HEK293 (cell line): ENCODE data around the gene WLS.

Source experiments
- CTCF ChIA-PET: fragments of 350-600 bp; formaldehyde crosslinking; extraction: SDS; loops from one replicate; lab custom pipeline; 2021; ENCODE audit warnings: antibody characterized with exemption; lab: Yijun Ruan, JAX
- POLR2A ChIA-PET: fragments of 300-600 bp; formaldehyde crosslinking; extraction: SDS; loops from one replicate; lab custom pipeline; 2020; ENCODE audit warnings: antibody characterized with exemption, inconsistent platforms; lab: Yijun Ruan, JAX
- H3K27ac ChIP-seq: fragments of 200-500 bp; sonication (Bioruptor generic); 2 replicates; pipeline ENCODE4 v1.5.1; 2014; ENCODE audit warnings: low read depth, low read length, control low read depth, inconsistent platforms; ENCODE audit errors: extremely low read depth
- H3K36me3 ChIP-seq, 2 experiments: fragments of 200-500 bp in 1 of 2; sonication (Bioruptor generic) in 1 of 2; 1 replicate in 1 of 2; 2 replicates in 1 of 2; pipeline ENCODE4 v1.5.1; 2014 to 2017; ENCODE audit warnings: inconsistent platforms in 2 of 2, low read length in 2 of 2; ENCODE audit not compliant: control insufficient read depth in 2 of 2, insufficient read depth in 1 of 2
- H3K4me1 ChIP-seq: fragments of 200-500 bp; sonication (Bioruptor generic); 2 replicates; pipeline ENCODE4 v1.5.1; 2014; ENCODE audit warnings: mild to moderate bottlenecking, low read length, inconsistent platforms; ENCODE audit not compliant: control insufficient read depth, insufficient read depth
- H3K4me3 ChIP-seq: 2 replicates; pipeline ENCODE4 v1.5.1; 2011; ENCODE audit warnings: low read depth, mild to moderate bottlenecking, control low read depth, low read length, moderate library complexity
- H3K9me3 ChIP-seq: fragments of 200-500 bp; sonication (Bioruptor generic); 2 replicates; pipeline ENCODE4 v1.5.1; 2014; ENCODE audit warnings: low read depth, low read length, inconsistent platforms; ENCODE audit not compliant: control insufficient read depth, insufficient read depth
- CTCF ChIP-seq: fragments of 450-650 bp; formaldehyde crosslinking; IDR thresholded peaks from 2 replicates; pipeline ENCODE4 v1.5.1; 2016; ENCODE audit warnings: missing biosample characterization, missing genetic modification characterization
- GLI4 ChIP-seq: fragments of 450-650 bp; formaldehyde crosslinking; IDR thresholded peaks from 2 replicates; pipeline ENCODE4 v1.5.1; 2016; ENCODE audit warnings: missing biosample characterization, missing genetic modification characterization
- IKZF3 ChIP-seq: fragments of 450-650 bp; IDR thresholded peaks from 2 replicates; pipeline ENCODE4 v1.5.0; 2018; ENCODE audit warnings: missing biosample characterization, mild to moderate bottlenecking, missing genetic modification characterization, moderate library complexity
- PRDM4 ChIP-seq: fragments of 450-650 bp; formaldehyde crosslinking; IDR thresholded peaks from 2 replicates; pipeline ENCODE4 v1.5.1; 2017; ENCODE audit warnings: missing biosample characterization, missing genetic modification characterization
- TCF7L2 ChIP-seq: IDR thresholded peaks from 2 replicates; pipeline ENCODE4 v1.6.1; 2011; ENCODE audit warnings: low read depth, mild to moderate bottlenecking, inconsistent platforms, low read length, moderate library complexity, borderline replicate concordance
- ZBTB1 ChIP-seq: fragments of 450-650 bp; formaldehyde crosslinking; IDR thresholded peaks from 2 replicates; pipeline ENCODE4 v1.5.1; 2016; ENCODE audit warnings: missing biosample characterization, missing genetic modification characterization
- ZNF157 ChIP-seq: fragments of 450-650 bp; formaldehyde crosslinking; IDR thresholded peaks from 2 replicates; pipeline ENCODE4 v1.5.1; 2016; ENCODE audit warnings: missing biosample characterization, missing genetic modification characterization
- ZNF18 ChIP-seq: fragments of 450-650 bp; formaldehyde crosslinking; IDR thresholded peaks from 2 replicates; pipeline ENCODE4 v1.5.1; 2016; ENCODE audit warnings: missing biosample characterization, missing genetic modification characterization
- ZNF26 ChIP-seq: fragments of 450-650 bp; formaldehyde crosslinking; IDR thresholded peaks from 2 replicates; pipeline ENCODE4 v1.5.1; 2016; ENCODE audit warnings: missing biosample characterization, missing genetic modification characterization
- ZNF362 ChIP-seq: fragments of 450-650 bp; formaldehyde crosslinking; IDR thresholded peaks from 2 replicates; pipeline ENCODE4 v1.5.1; 2016; ENCODE audit warnings: missing biosample characterization, missing genetic modification characterization
- ZNF555 ChIP-seq: fragments of 450-650 bp; formaldehyde crosslinking; conservative IDR thresholded peaks from 2 replicates; pipeline ENCODE4 v1.5.1; 2017; ENCODE audit warnings: missing biosample characterization, mild to moderate bottlenecking, missing genetic modification characterization, inconsistent platforms
- ZNF600 ChIP-seq: fragments of 450-650 bp; formaldehyde crosslinking; IDR thresholded peaks from 2 replicates; pipeline ENCODE4 v1.5.1; 2016; ENCODE audit warnings: missing biosample characterization, missing genetic modification characterization
- ZNF626 ChIP-seq: fragments of 450-650 bp; sonication (Bioruptor Pico); formaldehyde crosslinking; IDR thresholded peaks from 2 replicates; pipeline ENCODE4 v1.5.1; 2018; ENCODE audit warnings: missing biosample characterization, missing genetic modification characterization, inconsistent platforms
- ZNF629 ChIP-seq: fragments of 450-650 bp; formaldehyde crosslinking; IDR thresholded peaks from 2 replicates; pipeline ENCODE4 v1.5.1; 2017; ENCODE audit warnings: missing biosample characterization, missing genetic modification characterization
- ZNF658 ChIP-seq: fragments of 450-650 bp; formaldehyde crosslinking; IDR thresholded peaks from 2 replicates; pipeline ENCODE4; 2016; ENCODE audit warnings: missing biosample characterization, missing genetic modification characterization
- ZNF670 ChIP-seq: fragments of 450-650 bp; formaldehyde crosslinking; IDR thresholded peaks from 2 replicates; pipeline ENCODE4 v1.5.1; 2016; ENCODE audit warnings: missing biosample characterization, missing genetic modification characterization, low read depth
- ZNF701 ChIP-seq: fragments of 450-650 bp; formaldehyde crosslinking; IDR thresholded peaks from 2 replicates; pipeline ENCODE4 v1.5.1; 2016; ENCODE audit warnings: missing biosample characterization, missing genetic modification characterization

WLS gene

GRCh38 chr1:68128820-68129219 lies 103.5 kb downstream of the WLS start:
- peaks cover 3 to 74% of the 10 kb centered on the region in 2 experiments for H3K36me3 ChIP-seq
- CTCF ChIA-PET, result interaction anchor here (1.0 to 2.3 kb wide), 4 partner anchors 8 to 214 kb away, joined by 3 to 12 read pairs (median 4); no protein-coding TSS in a partner anchor

GRCh38 chr1:68128157-68128556 lies 104.2 kb downstream of the WLS start:
- CTCF ChIA-PET, result interaction anchor here (1.0 to 1.6 kb wide), 3 partner anchors 11 to 215 kb away, joined by 3 to 4 read pairs (median 3); no protein-coding TSS in a partner anchor
- H3K4me3 ChIP-seq, result no peak overlapping the region
- no peak for TF ChIP-seq ZNF26
- peak; percentile 44; the same call in 1 of the 2 replicates for TF ChIP-seq ZNF600 (tag by site-specific recombination)
- TF ChIP-seq TCF7L2, result peak; percentile 81
- no peak for TF ChIP-seq GLI4 (tag by site-specific recombination)
- no peak overlapping the region for H3K27ac ChIP-seq
- peaks cover 0 to 72% of the 10 kb centered on the region in 2 experiments; a peak in 2 of 3 replicates for H3K36me3 ChIP-seq
- no peaks in the 10 kb centered on the region for H3K4me1 ChIP-seq
- no peaks in the 10 kb centered on the region for H3K9me3 ChIP-seq
- POLR2A ChIA-PET, result interaction anchor here (1.2 kb wide), 1 partner anchor 102 kb away, joined by 4 read pairs; no protein-coding TSS in a partner anchor

More at GRCh38 chr1:68128820-68129219, 103.5 kb downstream of the WLS start:
- H3K4me1 ChIP-seq, result no peaks in the 10 kb centered on the region
- no peak overlapping the region for H3K27ac ChIP-seq
- H3K9me3 ChIP-seq, result no peaks in the 10 kb centered on the region
- no peak overlapping the region for H3K4me3 ChIP-seq
- TF ChIP-seq ZNF629 (tag by site-specific recombination), result no peak
- TF ChIP-seq ZNF18, result no peak
- no peak for TF ChIP-seq ZNF670 (tag by site-specific recombination)
- TF ChIP-seq ZNF555 (tag by site-specific recombination), result no peak
- no peak for TF ChIP-seq ZNF701 (tag by site-specific recombination)
- no peak for TF ChIP-seq ZNF626 (tag by site-specific recombination)
- POLR2A ChIA-PET, result interaction anchor here (0.6 to 1.2 kb wide), 2 partner anchors 102 to 698 kb away, joined by 4 read pairs; no protein-coding TSS in a partner anchor

GRCh38 chr1:68121536-68121935 lies 110.8 kb downstream of the WLS start:
- POLR2A ChIA-PET, result no interaction called here
- H3K4me3 ChIP-seq, result no peak overlapping the region
- H3K4me1 ChIP-seq, result no peaks in the 10 kb centered on the region
- no peak overlapping the region for H3K27ac ChIP-seq
- no peaks in the 10 kb centered on the region for H3K9me3 ChIP-seq
- peaks cover 4 to 60% of the 10 kb centered on the region in 2 experiments; a peak in 1 of 3 replicates for H3K36me3 ChIP-seq
- TF ChIP-seq ZNF157 (tag by site-specific recombination), result no peak
- TF ChIP-seq, all 188 proteins: peak for 0
- CTCF ChIA-PET, result interaction anchor here (0.7 to 11.2 kb wide), 11 partner anchors 8 to 354 kb away, joined by 3 to 292 read pairs (median 10); no protein-coding TSS in a partner anchor

- CTCF ChIA-PET, result interaction anchor here (0.5 to 11.2 kb wide), 62 partner anchors 10 to 734 kb away, joined by 3 to 292 read pairs (median 4); partner anchors contain the start of gene WLS
- no peak overlapping the region for H3K4me3 ChIP-seq
- peaks cover 4 to 49% of the 10 kb centered on the region in 2 experiments; a peak in 1 of 3 replicates for H3K36me3 ChIP-seq
- POLR2A ChIA-PET, result interaction anchor here (1.4 kb wide), 1 partner anchor 226 kb away, joined by 4 read pairs; no protein-coding TSS in a partner anchor
- no peak overlapping the region for H3K27ac ChIP-seq
- no peaks in the 10 kb centered on the region for H3K4me1 ChIP-seq
- no peaks in the 10 kb centered on the region for H3K9me3 ChIP-seq
- TF ChIP-seq IKZF3 (tag by site-specific recombination) (no peak), ZNF362 (tag by site-specific recombination) (no peak), ZBTB1 (tag by site-specific recombination) (no peak), ZNF658 (no peak), PRDM4 (tag by site-specific recombination) (no peak), CTCF (peak; percentile 65; the same call in 1 of the 2 replicates)
Observed at GRCh38 chr1:68120136-68120791, 112.1 kb downstream of the WLS start.
